HG03025 (cell line): ENCODE results near the gene LRRC3.
"Not testable (repeated sequence)": the region's sequence is repeated elsewhere in the genome, so short reads cannot be mapped to it uniquely, and the experiment has no call there.

ENCODE experiments used
- ATAC-seq: cut with Tn5 transposase; IDR thresholded peaks from one replicate; pipeline ENCODE4 v1.9.1; 2021; ENCODE audit warnings: mild to moderate bottlenecking, moderate library complexity; ENCODE audit not compliant: unreplicated experiment, low FRiP score

Gene LRRC3

GRCh38 chr21:44475266-44475845 is 20.0 kb downstream of the LRRC3 start:
- no peak for ATAC-seq

DNA sequence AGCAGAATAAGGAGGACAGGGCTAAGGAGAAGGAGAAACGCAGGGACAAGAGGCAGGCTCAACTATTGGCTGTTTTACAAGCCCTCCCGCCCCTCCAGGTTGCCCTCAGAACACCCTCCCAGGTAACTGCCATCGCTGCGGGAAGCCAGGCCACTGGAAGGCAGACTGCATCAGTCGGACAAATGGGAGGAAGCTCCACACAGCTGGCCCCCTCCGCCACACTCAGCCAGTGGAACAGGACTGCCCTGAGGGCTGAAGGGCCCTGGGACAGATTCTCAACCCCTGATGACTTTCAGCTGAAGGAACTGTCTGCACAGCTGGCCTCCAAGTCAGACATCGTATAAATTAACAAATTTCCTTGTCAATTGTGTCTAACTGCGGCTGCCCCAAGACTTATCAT is 21.8 kb downstream of the LRRC3 start:
- ATAC-seq = no peak

GRCh38 chr21:44477712-44478111 is 22.4 kb downstream of the LRRC3 start:
- ATAC-seq = no peak

DNA sequence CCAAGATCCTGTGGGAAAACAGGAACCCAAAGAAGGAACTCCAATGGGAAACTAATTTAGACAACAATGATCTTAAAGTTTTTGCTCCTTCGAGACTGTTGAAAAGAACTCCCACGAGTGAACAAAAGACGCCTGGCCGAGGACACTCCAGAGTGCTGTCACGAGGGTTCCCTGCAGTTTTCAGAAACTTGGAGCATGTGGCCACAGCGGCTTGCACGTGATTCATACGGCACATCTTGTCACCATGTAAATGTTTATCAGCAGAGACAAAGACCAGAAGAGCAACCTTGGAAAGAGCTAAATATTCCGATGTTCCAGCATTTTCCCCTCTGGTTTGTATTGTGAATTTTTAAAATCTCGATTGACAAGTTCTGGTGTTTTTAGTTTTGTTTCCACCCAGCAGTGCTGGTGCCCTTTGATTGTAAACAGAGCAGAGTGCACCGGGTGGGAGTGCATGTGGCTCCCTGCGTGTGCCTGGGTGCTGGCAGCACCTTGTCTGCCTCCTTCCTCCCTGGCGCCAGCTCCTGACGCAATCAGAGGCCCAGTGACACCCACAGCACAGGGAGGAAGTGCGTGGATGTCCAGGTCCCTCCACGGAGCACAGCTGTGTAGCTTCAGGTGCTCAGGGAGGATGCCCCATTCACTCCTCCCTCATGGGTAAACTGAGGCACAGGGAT is 23.0 kb downstream of the LRRC3 start:
- no peak for ATAC-seq

- ATAC-seq = no peak
Observed at GRCh38 chr21:44478801-44479167, 23.5 kb downstream of the LRRC3 start.

DNA sequence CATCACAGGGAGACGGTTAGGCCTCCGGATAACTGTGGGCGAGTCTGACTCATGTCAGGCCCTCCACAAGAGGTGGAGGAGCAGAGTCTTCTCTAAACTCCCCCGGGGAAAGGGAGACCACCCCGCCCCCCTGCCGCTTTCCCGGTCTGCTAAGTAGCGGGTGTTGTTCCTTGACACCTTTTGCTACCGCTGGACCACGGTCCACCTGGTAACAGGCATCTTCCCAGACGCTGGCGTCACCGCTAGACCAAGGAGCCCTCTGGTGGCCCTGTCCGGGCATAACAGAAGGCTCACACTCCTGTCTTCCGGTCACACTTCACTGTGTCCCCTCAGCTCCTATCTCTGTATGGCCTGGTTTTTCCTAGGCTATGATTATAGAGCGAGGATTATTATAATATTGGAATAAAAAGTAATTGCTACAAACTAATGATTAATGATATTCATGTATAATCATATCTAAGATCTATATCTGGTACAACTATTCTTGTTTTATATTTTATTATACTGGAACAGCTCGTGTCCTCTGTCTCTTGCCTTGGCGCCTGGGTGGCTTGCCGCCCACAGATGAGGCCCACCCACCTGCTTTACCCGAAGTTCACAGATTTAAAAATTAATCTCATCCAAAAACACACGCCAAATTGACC is 24.4 kb downstream of the LRRC3 start:
- not testable (repeated sequence) for ATAC-seq

DNA sequence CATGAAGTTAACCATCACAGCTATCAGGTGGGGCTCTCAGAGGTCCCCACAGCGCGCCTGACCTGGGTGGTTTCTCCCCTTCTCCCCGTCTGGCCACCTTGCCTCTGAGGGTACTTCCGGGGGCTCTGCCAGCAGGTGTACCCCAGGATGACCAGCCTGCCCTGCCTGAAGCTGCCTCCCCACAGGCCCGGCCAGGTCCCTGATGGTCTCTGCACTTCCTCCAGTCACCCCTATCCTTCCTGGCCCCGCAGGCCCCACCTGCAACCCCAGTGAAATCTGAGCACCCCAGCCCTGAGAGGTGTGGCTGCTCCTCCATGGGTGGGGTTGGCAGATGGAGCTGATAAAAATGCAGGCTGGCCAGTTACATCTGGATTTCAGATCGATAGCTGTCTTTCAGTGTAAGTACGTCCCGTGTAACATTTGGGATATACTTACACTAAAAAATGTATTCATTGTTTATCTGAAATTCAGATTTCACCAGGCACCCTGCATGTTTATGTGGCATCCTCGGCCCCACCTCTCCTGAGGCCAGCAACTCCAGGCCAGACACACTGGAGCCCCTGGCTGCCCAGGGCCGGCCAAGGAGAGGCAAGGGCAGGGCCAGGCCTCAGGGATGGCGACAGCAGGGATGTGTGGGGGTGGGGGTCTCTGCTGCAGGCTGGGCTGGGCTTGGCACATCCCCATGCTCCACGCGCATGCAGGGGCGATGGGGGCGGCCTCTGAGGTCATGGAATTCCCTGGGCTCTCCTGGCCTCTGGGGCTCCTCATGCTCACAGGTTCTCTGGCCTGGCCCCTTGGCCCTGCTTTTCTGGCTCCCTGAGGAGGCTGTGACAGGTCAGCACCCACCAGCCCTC is 25.1 kb downstream of the LRRC3 start:
- no peak for ATAC-seq

DNA sequence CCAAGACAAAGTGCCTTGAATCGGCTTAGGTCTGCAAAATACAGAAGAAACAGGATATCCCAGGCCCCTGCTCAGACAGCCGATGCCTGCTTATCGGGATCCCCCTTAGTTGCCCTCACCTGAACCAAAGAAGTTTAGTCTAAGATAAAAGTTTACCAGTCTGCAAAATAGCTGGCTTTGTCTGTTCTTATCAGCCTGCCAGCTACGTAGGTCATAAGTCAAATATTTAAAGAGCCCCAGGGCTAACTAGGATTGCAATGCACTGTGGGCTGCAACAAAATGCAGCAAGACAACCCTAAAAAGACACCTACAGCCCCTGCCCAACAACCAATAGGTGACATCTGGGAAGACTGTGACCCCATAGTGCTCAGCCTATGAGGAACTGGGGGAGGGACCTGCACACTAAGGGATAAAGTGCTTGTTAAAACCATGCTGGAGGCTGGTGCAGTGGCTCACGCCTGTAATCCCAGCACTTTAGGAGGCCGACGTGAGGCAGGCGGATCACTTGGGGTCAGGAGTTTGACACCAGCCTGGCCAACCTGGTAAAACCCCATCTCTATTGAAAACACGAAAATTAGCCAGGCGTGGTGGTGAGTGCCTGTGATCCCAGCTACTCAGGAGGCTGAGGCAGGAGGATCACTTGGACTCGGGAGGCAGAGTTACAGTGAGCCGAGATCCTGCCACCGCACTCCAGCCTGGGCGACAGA is 27.4 kb downstream of the LRRC3 start:
- ATAC-seq = no peak

DNA sequence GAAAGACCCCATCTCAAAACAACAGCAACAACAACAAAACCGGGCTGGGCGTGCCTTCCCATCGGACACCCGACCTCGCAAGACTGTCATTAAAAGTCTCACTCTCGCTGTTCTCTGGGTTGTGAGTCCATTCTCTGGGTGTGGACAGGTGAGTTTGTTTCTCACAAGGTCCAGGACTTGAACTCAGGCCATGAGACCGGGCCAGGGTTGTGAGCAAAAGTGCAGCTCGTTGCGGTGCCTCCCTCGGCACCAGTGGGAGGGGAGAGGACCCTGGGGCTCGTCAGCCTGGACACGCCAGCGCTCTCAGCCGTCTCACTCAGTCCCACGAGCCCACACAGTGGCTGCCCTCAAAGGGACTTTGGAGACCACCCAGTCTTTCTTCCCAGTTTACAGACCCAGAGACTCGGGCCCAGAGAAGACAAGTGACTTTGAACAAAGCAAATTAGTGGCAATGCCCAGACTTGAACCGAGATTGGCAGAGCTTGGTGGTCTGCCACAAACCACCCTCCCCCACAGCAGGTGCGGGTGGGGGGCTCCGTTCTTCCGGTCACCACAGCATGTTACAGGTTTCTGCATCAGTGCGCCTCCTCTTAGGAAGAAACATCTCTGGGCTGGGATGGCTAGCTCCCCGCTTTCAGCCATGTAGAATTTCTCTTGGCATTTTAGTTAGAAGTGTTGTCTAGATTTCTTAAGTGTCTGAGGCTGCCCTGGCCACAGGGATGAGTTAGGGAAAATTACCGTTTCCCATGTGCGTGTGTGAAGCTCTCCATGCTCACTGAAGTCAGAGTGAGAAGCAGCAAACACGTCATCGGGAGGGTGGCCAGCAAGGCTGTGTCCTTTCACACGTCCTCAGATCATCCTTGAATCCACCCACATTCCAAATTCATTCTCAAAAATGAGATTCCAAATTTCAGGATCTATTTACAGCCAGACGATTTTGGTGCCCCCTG is 28.3 kb downstream of the LRRC3 start:
- ATAC-seq = no peak

DNA sequence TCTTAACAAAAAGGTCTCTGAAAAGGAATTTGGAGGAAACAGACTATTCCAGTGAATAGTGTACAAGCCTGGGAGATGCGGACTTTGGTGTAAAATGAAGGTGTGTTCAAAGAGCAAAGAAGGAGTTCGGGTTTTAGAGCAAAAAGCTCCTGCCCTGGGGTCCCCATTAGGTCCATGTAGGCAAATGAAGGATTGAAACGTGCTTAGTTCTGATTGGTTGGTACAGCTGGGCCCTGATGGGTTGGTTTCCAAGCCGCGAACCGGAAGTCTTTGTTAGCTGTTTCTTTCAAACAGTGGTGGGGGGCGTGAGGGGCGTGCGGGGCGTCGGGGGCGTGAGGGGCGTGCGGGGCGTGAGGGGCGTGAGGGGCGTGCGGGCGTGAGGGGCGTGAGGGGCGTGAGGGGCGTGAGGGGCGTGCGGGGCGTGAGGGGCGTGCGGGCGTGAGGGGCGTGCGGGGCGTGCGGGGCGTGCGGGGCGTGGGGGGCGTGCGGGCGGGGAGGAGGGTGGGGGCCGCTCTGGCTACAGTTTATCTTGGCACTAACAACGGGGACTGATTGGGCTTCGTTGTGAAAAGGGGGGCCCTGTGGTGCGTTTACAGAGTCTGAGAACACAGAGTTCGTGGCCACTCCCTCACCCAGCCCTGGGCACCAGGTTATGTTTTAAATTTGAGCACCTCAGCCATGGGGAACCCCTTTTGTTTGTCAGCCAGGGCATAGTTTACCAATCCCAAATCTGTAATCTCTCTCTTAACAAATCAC is 29.4 kb downstream of the LRRC3 start:
- ATAC-seq = no peak

- ATAC-seq = no peak
Observed at GRCh38 chr21:44485254-44485793, 30.0 kb downstream of the LRRC3 start.

- ATAC-seq = no peak
Observed at GRCh38 chr21:44485796-44486195, 30.5 kb downstream of the LRRC3 start.

GRCh38 chr21:44486302-44486701 is 31.0 kb downstream of the LRRC3 start:
- ATAC-seq = no peak

DNA sequence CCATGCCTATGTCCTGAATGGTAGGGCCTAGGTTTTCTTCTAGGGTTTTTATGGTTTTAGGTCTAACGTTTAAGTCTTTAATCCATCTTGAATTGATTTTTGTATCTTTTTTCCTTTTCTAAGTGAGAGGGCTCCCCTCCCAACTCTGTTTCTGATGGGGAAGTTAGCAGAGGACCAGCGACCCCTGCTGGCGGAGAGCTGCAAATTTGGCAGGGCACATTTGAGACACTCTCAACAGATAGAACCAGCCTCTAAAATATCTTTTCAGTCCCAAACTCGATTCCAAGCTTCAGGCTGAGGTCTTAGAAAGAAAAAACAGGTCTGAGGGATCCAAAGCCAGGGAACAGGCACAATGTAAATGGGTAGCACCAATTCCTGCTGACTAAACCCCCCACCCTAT is 32.5 kb downstream of the LRRC3 start:
- no peak for ATAC-seq

- ATAC-seq = no peak
Observed at GRCh38 chr21:44489962-44490361, 34.7 kb downstream of the LRRC3 start.

GRCh38 chr21:44490405-44490804 is 35.1 kb downstream of the LRRC3 start:
- no peak for ATAC-seq

DNA sequence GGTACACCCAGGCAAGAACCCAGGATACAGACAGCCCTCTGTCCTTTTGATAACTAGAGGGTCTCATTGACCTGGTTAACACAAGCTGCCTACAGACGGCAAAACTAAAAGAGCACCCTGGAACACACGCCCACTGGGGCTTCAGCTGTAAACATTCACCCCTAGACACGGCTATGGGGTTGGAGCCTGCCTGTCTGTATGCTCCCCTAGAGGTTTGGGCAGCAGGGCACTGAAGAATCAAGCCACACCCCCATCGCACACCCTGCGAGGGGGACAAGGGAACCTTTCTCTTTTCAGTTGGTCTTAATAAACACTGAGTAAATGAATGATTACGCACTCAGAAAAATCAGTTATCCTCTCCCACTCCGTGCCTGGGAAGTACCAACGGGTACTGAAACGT is 35.5 kb downstream of the LRRC3 start:
- no peak for ATAC-seq

GRCh38 chr21:44492567-44493385 is 37.5 kb downstream of the LRRC3 start:
- ATAC-seq = no peak
